Tibial nerve (tissue), 4 donors: Measurements from ENCODE around the gene AAK1. TPM values are rescaled to one million over a fixed set of nuclear protein-coding genes. Genes with fewer than 3 reads are reported as not detected.

ENCODE experiments used
- DNase-seq, 2 donors: peaks; one replicate each; pipeline ENCODE4 v3.0.0-alpha.2; 2019; ENCODE audit warnings: low spot score in 2 of 2
- H3K27ac ChIP-seq, 4 donors: fragments of 200-600 bp; sonication (generic) in 3 of 4; one replicate each; pipeline ENCODE4 v1.5.1; 2017 to 2019; ENCODE audit warnings: mild to moderate bottlenecking in 1 of 4
- H3K27me3 ChIP-seq, 2 donors: fragments of 200-600 bp; sonication (generic) in 1 of 2; one replicate each; pipeline versions ENCODE4 v1.5.1 to v1.6.0; 2017 to 2019
- H3K36me3 ChIP-seq, 3 donors: fragments of 200-600 bp; sonication (generic); one replicate each; pipeline ENCODE4 v1.5.1; 2018 to 2019
- H3K4me1 ChIP-seq, 4 donors: fragments of 200-600 bp; sonication (generic) in 3 of 4; one replicate each; pipeline ENCODE4 v1.5.1; 2017 to 2019
- H3K4me3 ChIP-seq, 4 donors: fragments of 200-600 bp; sonication (generic) in 3 of 4; one replicate each; pipeline ENCODE4 v1.5.1; 2017 to 2019; ENCODE audit warnings: mild to moderate bottlenecking in 1 of 4, moderate library complexity in 1 of 4
- H3K9me3 ChIP-seq, 4 donors: fragments of 200-600 bp; sonication (generic) in 3 of 4; one replicate each; pipeline ENCODE4 v1.5.1; 2017 to 2019
- EP300 ChIP-seq, 2 donors: sonication (generic); formaldehyde crosslinking; IDR thresholded peaks; one replicate each; pipeline ENCODE4 v1.6.1; 2017; ENCODE audit warnings: antibody characterized with exemption in 2 of 2, mild to moderate bottlenecking in 1 of 2
- POLR2A ChIP-seq, 2 donors: fragments of 450-650 bp; IDR thresholded peaks; one replicate each; pipeline ENCODE4 v1.6.1; 2017; ENCODE audit warnings: antibody characterized with exemption in 2 of 2, mild to moderate bottlenecking in 2 of 2, moderate library complexity in 2 of 2
- WGBS, 2 donors: methylation state at CpG; one replicate each; pipeline ENCODE4 v1.1.5; 2018; 5-methylcytosine and 5-hydroxymethylcytosine counted together
- total RNA-seq, 4 donors: library from RNA; depleted of rRNA; stranded (reverse); fragments of >200 nt; gene quantifications; one replicate each; pipeline ENCODE4 v1.1.0, GENCODE V29; 2016
- TF ChIP-seq, protein P1 (sequence below), 5 experiments: fragments of 200-600 bp in 3 of 5; fragments of 450-650 bp in 2 of 5; sonication (generic) in 3 of 5; IDR thresholded peaks; one replicate each; pipeline ENCODE4 v1.5.1; 2016 to 2019; ENCODE audit warnings: antibody characterized with exemption in 5 of 5, mild to moderate bottlenecking in 3 of 5, moderate library complexity in 2 of 5

The AAK1 gene
- total RNA-seq, 4 donors from 2014 or later, result 29.2 to 70.5 (median 44.5) TPM

DNA sequence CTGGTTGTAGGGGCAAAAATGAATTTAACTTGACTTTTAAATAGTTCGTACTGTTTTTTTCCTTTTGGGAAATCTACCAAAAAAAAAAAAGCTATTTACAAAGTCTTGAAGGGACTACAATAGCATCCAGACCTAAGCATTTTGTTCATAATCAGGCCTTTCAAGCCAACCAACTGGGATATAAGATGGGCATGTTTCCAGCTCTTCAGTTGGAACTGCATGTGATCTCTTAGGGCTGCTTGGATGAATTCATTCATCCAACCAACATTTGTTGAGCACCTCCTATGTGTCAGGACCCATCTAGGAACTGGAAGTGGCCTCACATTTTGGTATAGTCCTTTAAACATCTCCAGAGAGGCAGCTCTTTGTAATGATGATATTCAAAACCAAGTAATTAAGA is 98.6 kb downstream of the AAK1 start:
- peaks cover 0 to 19% (median 0%) of the 10 kb centered on the region in 4 donors for H3K4me1 ChIP-seq
- peak overlapping the region in 1 of 4 donors; percentile 8 for H3K27ac ChIP-seq
- WGBS, 2 donors, result 24 to 41% methylated on average over 1 of the region's 1 CpG
- no peak for DNase-seq
- peaks cover 0 to 27% (median 0%) of the 10 kb centered on the region in 3 donors for H3K36me3 ChIP-seq
- H3K27me3 ChIP-seq, result no peaks in the 10 kb centered on the region
- TF ChIP-seq, protein P1, sequence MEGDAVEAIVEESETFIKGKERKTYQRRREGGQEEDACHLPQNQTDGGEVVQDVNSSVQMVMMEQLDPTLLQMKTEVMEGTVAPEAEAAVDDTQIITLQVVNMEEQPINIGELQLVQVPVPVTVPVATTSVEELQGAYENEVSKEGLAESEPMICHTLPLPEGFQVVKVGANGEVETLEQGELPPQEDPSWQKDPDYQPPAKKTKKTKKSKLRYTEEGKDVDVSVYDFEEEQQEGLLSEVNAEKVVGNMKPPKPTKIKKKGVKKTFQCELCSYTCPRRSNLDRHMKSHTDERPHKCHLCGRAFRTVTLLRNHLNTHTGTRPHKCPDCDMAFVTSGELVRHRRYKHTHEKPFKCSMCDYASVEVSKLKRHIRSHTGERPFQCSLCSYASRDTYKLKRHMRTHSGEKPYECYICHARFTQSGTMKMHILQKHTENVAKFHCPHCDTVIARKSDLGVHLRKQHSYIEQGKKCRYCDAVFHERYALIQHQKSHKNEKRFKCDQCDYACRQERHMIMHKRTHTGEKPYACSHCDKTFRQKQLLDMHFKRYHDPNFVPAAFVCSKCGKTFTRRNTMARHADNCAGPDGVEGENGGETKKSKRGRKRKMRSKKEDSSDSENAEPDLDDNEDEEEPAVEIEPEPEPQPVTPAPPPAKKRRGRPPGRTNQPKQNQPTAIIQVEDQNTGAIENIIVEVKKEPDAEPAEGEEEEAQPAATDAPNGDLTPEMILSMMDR (IDR thresholded peaks at IDR 0.05), result no peak
- TF ChIP-seq EP300 (IDR thresholded peaks at IDR 0.05), result no peak
- TF ChIP-seq POLR2A (IDR thresholded peaks at IDR 0.05), result no peak
- H3K4me3 ChIP-seq, result no peak overlapping the region
- peaks cover 0 to 9% (median 2%) of the 10 kb centered on the region in 4 donors for H3K9me3 ChIP-seq

DNA sequence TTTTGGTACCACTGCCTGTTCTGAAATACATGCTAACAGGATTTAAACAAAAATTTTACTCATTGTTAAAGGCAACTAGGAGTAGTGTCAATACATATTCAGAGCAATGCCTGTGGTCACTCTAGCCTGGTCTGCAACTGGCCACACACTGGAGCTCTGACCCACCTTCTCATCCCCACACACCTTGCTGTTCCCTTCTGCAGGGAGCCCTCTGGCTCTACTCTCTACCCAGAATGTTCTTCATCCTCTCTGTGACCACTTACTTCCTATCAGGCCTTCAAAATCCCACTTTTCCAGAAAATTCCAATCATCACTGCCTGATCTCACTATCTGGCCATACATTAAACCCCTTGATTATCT is 104.0 kb downstream of the AAK1 start:
- peaks cover 0 to 52% (median 0%) of the 10 kb centered on the region in 3 donors for H3K36me3 ChIP-seq
- no peak for DNase-seq
- H3K4me3 ChIP-seq, result no peak overlapping the region
- H3K27ac ChIP-seq, result no peak overlapping the region
- H3K4me1 ChIP-seq, result peaks cover 0 to 6% (median 0%) of the 10 kb centered on the region in 4 donors
- no peak for TF ChIP-seq POLR2A (IDR thresholded peaks at IDR 0.05)
- TF ChIP-seq, protein P1 (IDR thresholded peaks at IDR 0.05), result no peak
- no peak for TF ChIP-seq EP300 (IDR thresholded peaks at IDR 0.05)
- H3K9me3 ChIP-seq, result no peaks in the 10 kb centered on the region
- H3K27me3 ChIP-seq, result no peaks in the 10 kb centered on the region

DNA sequence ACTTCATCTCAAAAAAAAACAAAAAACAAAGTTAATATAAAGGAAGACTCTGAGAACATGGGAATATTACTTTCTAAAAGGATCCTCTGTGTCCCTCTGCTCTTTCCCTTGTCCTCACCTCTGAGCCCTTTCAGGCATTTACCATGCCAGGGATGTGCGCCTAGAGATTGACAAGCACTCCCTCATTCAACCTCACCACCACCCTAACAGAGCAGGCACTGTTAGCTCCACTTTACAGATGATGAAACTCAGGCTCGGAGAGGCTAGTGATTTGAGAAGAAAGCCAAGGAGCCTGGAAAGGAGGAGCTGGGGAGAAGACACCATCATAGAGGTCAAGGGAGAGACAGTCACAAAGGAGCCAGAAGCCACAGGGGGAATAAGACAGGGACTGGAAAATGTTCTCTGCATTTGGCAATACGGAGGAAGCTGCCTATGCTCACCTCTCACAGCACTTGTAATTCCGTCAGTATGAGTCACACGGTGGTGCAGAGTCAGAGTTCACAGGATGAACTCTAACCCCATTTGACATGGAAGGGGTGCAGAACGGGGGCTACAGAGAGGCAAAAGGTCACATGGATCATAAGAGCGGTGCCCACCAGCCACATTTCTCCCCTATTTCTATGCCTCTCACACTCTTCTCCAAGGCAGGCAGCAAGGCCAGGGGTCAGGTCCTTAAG is 104.5 kb downstream of the AAK1 start:
- TF ChIP-seq EP300 (IDR thresholded peaks at IDR 0.05), result no peak
- TF ChIP-seq, protein P1 (IDR thresholded peaks at IDR 0.05), result no peak
- TF ChIP-seq POLR2A (IDR thresholded peaks at IDR 0.05), result no peak
- Histone ChIP-seq H3K36me3 (peaks cover 0 to 57% (median 0%) of the 10 kb centered on the region in 3 donors), H3K27me3 (no peaks in the 10 kb centered on the region), H3K9me3 (peaks cover 0 to 3% (median 0%) of the 10 kb centered on the region in 4 donors), H3K4me1 (peaks cover 0 to under 1% (median 0%) of the 10 kb centered on the region in 4 donors), H3K27ac (no peak overlapping the region), H3K4me3 (no peak overlapping the region)
- DNase-seq, result no peak
- WGBS, 2 donors, result 63 to 73% methylated on average over 7 of the region's 7 CpGs

DNA sequence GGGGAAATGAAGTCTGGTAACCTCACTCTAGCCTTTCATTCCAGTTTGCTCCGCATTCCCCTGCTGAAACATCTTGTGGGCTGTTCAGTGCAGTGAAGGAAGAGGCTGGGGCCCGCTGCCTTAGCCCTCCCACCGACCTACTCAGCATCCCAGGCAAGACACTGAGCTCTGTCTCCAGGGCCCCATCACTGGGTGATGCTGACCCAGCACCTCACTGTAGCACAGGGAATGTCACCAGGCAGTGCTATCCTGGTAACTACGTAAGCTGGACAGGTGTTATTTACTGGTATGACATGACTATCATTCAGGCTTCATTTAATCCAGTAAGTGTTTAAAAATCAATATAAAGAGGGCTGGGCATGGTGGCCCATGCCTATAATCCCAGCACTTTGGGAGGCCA is 105.3 kb downstream of the AAK1 start:
- Histone ChIP-seq H3K27me3 (no peaks in the 10 kb centered on the region), H3K4me3 (no peak overlapping the region), H3K4me1 (no peaks in the 10 kb centered on the region), H3K36me3 (peaks cover 0 to 62% (median 0%) of the 10 kb centered on the region in 3 donors), H3K27ac (no peak overlapping the region), H3K9me3 (peaks cover 0 to 11% (median 0%) of the 10 kb centered on the region in 4 donors)
- WGBS, 2 donors, result 94 to 96% methylated on average over 4 of the region's 4 CpGs
- DNase-seq, result no peak
- TF ChIP-seq, protein P1 (IDR thresholded peaks at IDR 0.05), result no peak
- TF ChIP-seq EP300 (IDR thresholded peaks at IDR 0.05) (no peak), POLR2A (IDR thresholded peaks at IDR 0.05) (no peak)

DNA sequence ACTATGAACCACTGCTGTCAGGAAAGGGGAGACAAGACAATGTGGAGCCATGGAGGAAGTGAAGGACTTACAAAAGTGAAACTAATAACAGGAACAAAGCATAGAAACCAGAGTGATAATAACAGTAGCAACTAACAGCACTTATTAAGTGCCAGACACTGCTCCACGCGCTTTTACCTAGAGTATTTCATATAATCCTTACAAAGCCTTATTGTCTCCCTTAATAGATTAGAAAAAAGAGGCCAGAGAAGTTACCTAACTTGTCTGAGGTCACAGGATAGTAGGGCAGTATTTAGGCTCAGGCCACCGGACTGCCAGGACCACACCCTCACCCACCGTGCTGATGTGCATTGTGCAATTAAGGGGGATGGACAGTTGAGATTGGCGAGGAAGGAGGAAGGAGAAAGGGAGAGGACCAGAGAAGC is 107.7 kb downstream of the AAK1 start:
- Histone ChIP-seq H3K36me3 (peaks cover 0 to 66% (median 0%) of the 10 kb centered on the region in 3 donors), H3K9me3 (peaks cover 0 to 20% (median 0%) of the 10 kb centered on the region in 4 donors)

More for the DNA sequence above, 107.7 kb downstream of the AAK1 start:
- TF ChIP-seq EP300 (IDR thresholded peaks at IDR 0.05), result no peak
- TF ChIP-seq, protein P1 (IDR thresholded peaks at IDR 0.05), result no peak
- TF ChIP-seq POLR2A (IDR thresholded peaks at IDR 0.05), result no peak
- no peak for DNase-seq
- Histone ChIP-seq H3K4me1 (no peaks in the 10 kb centered on the region), H3K27ac (no peak overlapping the region), H3K4me3 (no peak overlapping the region), H3K27me3 (no peaks in the 10 kb centered on the region)
- 67 to 79% methylated on average over 5 of the region's 5 CpGs for WGBS, 2 donors
